ENCODE data around the gene TOPORS.

Gene TOPORS

GRCh38 chr9:32501868-32502267 is 50.5 kb downstream of the TOPORS start:
- DNase-seq = no peak

- DNase-seq = no peak
Observed at GRCh38 chr9:32500768-32501167, 51.6 kb downstream of the TOPORS start.

GRCh38 chr9:32497921-32498320 is 54.5 kb downstream of the TOPORS start:
- no peak for DNase-seq

GRCh38 chr9:32490601-32491000 is 61.8 kb downstream of the TOPORS start:
- no peak for DNase-seq
